ENCODE results near the gene APBB1. TPM values are rescaled to one million over a fixed set of nuclear protein-coding genes. Genes with fewer than 3 reads are reported as not detected.
A peak's percentile ranks its signal among the peaks of the same experiment; 100 is the strongest.

Gene APBB1
- total and polyA plus RNA-seq, 2 donors (not counting 1 experiment from before 2014, with no cell fraction given): 23.4 to 32.5 TPM

- POLR2A ChIA-PET: interaction anchor here (1.0 kb wide), 1 partner anchor 18 kb away, joined by 5 read pairs; no protein-coding TSS in a partner anchor
- Histone ChIP-seq H3K9ac (ENCODE audit: low read length) (no peak overlapping the region), H3K27me3 (replicated peaks in 1 of 4; ENCODE audit: control extremely low read depth in 1 of 4, control insufficient read depth in 3 of 4, insufficient read depth in 4 of 4, low read length in 3 of 4) (no peaks in the 10 kb centered on the region), H4K20me1 (ENCODE audit: control insufficient read depth, insufficient read depth, low read length, poor library complexity, severe bottlenecking) (no peaks in the 10 kb centered on the region), H3K4me1 (ENCODE audit: control insufficient read depth in 2 of 2, insufficient read depth in 2 of 2, low read length in 2 of 2) (peaks cover 39 to 43% of the 10 kb centered on the region in 2 donors), H3K9me3 (ENCODE audit: control extremely low read depth in 1 of 3, control insufficient read depth in 2 of 3, insufficient read depth in 1 of 3, low read length in 2 of 3) (no peaks in the 10 kb centered on the region), H3K27ac (ENCODE audit: low read length in 2 of 2) (no peak overlapping the region), H3K36me3 (replicated peaks in 1 of 2; ENCODE audit: control extremely low read depth in 1 of 2, control insufficient read depth in 1 of 2, extremely low read depth in 1 of 2, insufficient read depth in 2 of 2, low read length in 1 of 2) (peaks cover 0 to 6% of the 10 kb centered on the region in 2 experiments), H3K79me2 (ENCODE audit: control insufficient read depth, insufficient read depth, low read length) (no peaks in the 10 kb centered on the region), H3K4me3 (ENCODE audit: control extremely low read depth in 1 of 5, extremely low read depth in 1 of 5, insufficient read depth in 1 of 5, low read depth in 2 of 5, low read length in 4 of 5) (no peak overlapping the region), H3K4me2 (replicated peaks; ENCODE audit: low read depth, low read length, poor library complexity, severe bottlenecking) (peak overlapping the region; percentile 83), H2AFZ (ENCODE audit: insufficient read depth, low read depth, low read length, poor library complexity, severe bottlenecking) (no peak overlapping the region)
- ATAC-seq (ENCODE audit: low read depth): no peak
- CTCF ChIA-PET: interaction anchor here (1.6 to 6.0 kb wide), 3 partner anchors 18 to 43 kb away, joined by 3 to 49 read pairs (median 13); partner anchors contain the start of gene APBB1
- Mint-ChIP-seq H3K4me3 (no peak overlapping the region), H3K27me3 (no peaks in the 10 kb centered on the region), H3K27ac (no peak overlapping the region), H3K9me3 (ENCODE audit: insufficient read depth) (no peaks in the 10 kb centered on the region), H3K4me1 (peaks cover 52% of the 10 kb centered on the region)
- WGBS (ENCODE audit: insufficient coverage): 93% methylated on average over 6 of the region's 7 CpGs
- intact Hi-C loops (cut with micrococcal nuclease): no loop called here
- no peak for DNase-seq
- TF ChIP-seq EZH2 (IDR thresholded peaks at IDR 0.05; ENCODE audit: borderline replicate concordance, insufficient read depth, low read depth, low read length, poor library complexity, severe bottlenecking) (no peak), CTCF (IDR thresholded peaks at IDR 0.05) (no peak)
These were observed 17.4 kb downstream of the APBB1 start for GRCh38 chr11:6401464-6401863.

DNA sequence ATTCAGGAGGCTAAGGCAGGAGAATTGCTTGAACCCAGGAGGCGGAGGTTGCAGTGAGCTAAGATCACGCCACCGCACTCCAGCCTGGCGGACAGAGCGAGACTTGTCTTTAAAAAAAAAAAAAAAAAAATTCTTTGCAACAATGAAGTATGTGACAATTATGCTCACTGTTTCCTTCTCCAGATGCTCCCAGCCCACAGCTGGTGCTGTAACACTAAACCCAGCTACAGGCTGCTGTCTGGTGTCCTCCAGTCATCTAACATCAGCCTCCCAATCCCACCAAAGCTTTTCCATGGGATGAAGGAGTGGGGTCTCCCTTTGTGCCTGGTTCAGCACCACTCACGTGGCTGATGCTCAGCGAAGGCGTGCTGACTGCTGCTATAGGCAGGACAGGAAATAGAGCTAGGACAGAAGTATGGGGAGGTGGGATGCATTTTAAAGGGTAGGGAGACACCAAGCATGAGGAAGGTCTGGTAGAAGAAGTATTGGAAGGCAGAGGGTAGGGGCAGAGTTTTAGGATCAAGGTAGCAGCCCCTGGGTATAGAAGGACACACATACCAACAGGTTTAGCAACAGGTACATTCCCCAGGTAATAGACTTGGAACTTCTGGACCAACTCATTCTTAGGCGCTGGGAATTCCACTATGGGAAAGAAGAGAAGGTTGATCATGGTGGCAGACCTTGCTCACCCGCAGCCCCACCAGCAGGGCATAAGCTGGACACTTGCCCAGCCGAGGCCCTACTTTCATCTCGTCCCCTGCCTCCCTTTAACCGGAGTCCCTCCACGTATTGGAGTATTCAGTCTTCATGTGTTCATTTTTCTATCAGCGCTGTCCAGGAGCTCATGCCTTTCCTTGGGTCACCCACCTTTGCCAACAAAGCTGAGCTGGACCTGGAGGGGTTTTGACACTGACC, 18.2 kb downstream of the APBB1 start:
- peaks cover 39 to 41% of the 10 kb centered on the region in 2 donors for H3K4me1 ChIP-seq (ENCODE audit: control insufficient read depth in 2 of 2, insufficient read depth in 2 of 2, low read length in 2 of 2)

More for the DNA sequence above, 18.2 kb downstream of the APBB1 start:
- H3K27me3 Mint-ChIP-seq: no peaks in the 10 kb centered on the region
- TF ChIP-seq CTCF (IDR thresholded peaks at IDR 0.05) (no peak), EZH2 (IDR thresholded peaks at IDR 0.05; ENCODE audit: borderline replicate concordance, insufficient read depth, low read depth, low read length, poor library complexity, severe bottlenecking) (no peak)
- Histone ChIP-seq H3K4me2 (replicated peaks; ENCODE audit: low read depth, low read length, poor library complexity, severe bottlenecking) (no peak overlapping the region), H4K20me1 (ENCODE audit: control insufficient read depth, insufficient read depth, low read length, poor library complexity, severe bottlenecking) (no peaks in the 10 kb centered on the region), H3K36me3 (replicated peaks in 1 of 2; ENCODE audit: control extremely low read depth in 1 of 2, control insufficient read depth in 1 of 2, extremely low read depth in 1 of 2, insufficient read depth in 2 of 2, low read length in 1 of 2) (peaks cover 0 to 6% of the 10 kb centered on the region in 2 experiments), H3K27ac (ENCODE audit: low read length in 2 of 2) (no peak overlapping the region), H3K9ac (ENCODE audit: low read length) (no peak overlapping the region), H3K4me3 (ENCODE audit: control extremely low read depth in 1 of 5, extremely low read depth in 1 of 5, insufficient read depth in 1 of 5, low read depth in 2 of 5, low read length in 4 of 5) (no peak overlapping the region), H3K27me3 (replicated peaks in 1 of 4; ENCODE audit: control extremely low read depth in 1 of 4, control insufficient read depth in 3 of 4, insufficient read depth in 4 of 4, low read length in 3 of 4) (no peaks in the 10 kb centered on the region), H3K9me3 (ENCODE audit: control extremely low read depth in 1 of 3, control insufficient read depth in 2 of 3, insufficient read depth in 1 of 3, low read length in 2 of 3) (no peaks in the 10 kb centered on the region), H2AFZ (ENCODE audit: insufficient read depth, low read depth, low read length, poor library complexity, severe bottlenecking) (no peak overlapping the region), H3K79me2 (ENCODE audit: control insufficient read depth, insufficient read depth, low read length) (no peaks in the 10 kb centered on the region)
- CTCF ChIA-PET: interaction anchor here (0.8 to 6.0 kb wide), 4 partner anchors 11 to 43 kb away, joined by 3 to 49 read pairs (median 8); partner anchors contain the start of genes APBB1 and SMPD1
- POLR2A ChIA-PET: no interaction called here
- ATAC-seq (ENCODE audit: low read depth) (no peak), DNase-seq (no peak)
- peaks cover 46% of the 10 kb centered on the region for H3K4me1 Mint-ChIP-seq
- H3K4me3 Mint-ChIP-seq: no peak overlapping the region
- H3K27ac Mint-ChIP-seq: peak overlapping the region; percentile 73
- intact Hi-C loops (cut with micrococcal nuclease): no loop called here
- no peaks in the 10 kb centered on the region for H3K9me3 Mint-ChIP-seq (ENCODE audit: insufficient read depth)
- WGBS (ENCODE audit: insufficient coverage): 99% methylated on average over 9 of the region's 15 CpGs
